Panc1 (cell line): Measurements from ENCODE around the gene CLK4. TPM values are rescaled to one million over a fixed set of nuclear protein-coding genes. Genes with fewer than 3 reads are reported as not detected.

Experiments
- ATAC-seq: fragments of 200-7000 bp; cut with Tn5 transposase; 2 replicates; pipeline ENCODE4 v1.9.1; 2020; ENCODE audit warnings: mild to moderate bottlenecking, moderate library complexity
- BruUV-seq: library from RNA; stranded (reverse); fragments of 400-500 nt; replicated peaks from 2 replicates; lab custom pipeline; 2021; lab: Mats Ljungman, UMichigan
- CTCF ChIA-PET: fragments of 300-600 bp; sonication (Branson Sonifier 250); formaldehyde crosslinking; loops from one replicate; lab custom pipeline; 2022; ENCODE audit warnings: antibody characterized with exemption; lab: Charles Lee
- POLR2A ChIA-PET: fragments of 300-600 bp; sonication (Branson Sonifier 250); formaldehyde crosslinking; loops from one replicate; lab custom pipeline; 2022; ENCODE audit warnings: antibody characterized with exemption; lab: Charles Lee
- DNase-seq: peaks from one replicate; pipeline ENCODE4 v3.0.0-alpha.2; 2010; ENCODE audit warnings: low read depth, low spot score
- H3K27ac ChIP-seq: 2 replicates; pipeline ENCODE4 v1.5.1; 2011; ENCODE audit warnings: mild to moderate bottlenecking, low read length, inconsistent platforms
- H3K27me3 ChIP-seq: fragments of 200-500 bp; sonication (Bioruptor generic); 2 replicates; pipeline ENCODE4 v1.6.0; 2014; ENCODE audit warnings: low read length, inconsistent platforms; ENCODE audit not compliant: control insufficient read depth, insufficient read depth
- H3K36me3 ChIP-seq: fragments of 200-500 bp; sonication (Bioruptor generic); 2 replicates; pipeline ENCODE4 v1.5.1; 2014; ENCODE audit warnings: inconsistent platforms, mild to moderate bottlenecking, low read length, moderate library complexity; ENCODE audit not compliant: control insufficient read depth, insufficient read depth
- H3K4me1 ChIP-seq: 2 replicates; pipeline ENCODE4 v1.5.1; 2011; ENCODE audit warnings: inconsistent platforms, mild to moderate bottlenecking, low read length, moderate library complexity; ENCODE audit not compliant: control insufficient read depth, insufficient read depth
- H3K4me3 ChIP-seq, 2 experiments: 2 replicates each; pipeline ENCODE4 v1.5.1; 2011 to 2012; ENCODE audit warnings: low read depth in 2 of 2, low read length in 2 of 2, mild to moderate bottlenecking in 2 of 2, inconsistent platforms in 1 of 2, moderate library complexity in 1 of 2
- H3K9me3 ChIP-seq: fragments of 200-500 bp; sonication (Bioruptor generic); 2 replicates; pipeline ENCODE4 v1.5.1; 2014; ENCODE audit warnings: low read depth, mild to moderate bottlenecking, inconsistent platforms, low read length, moderate library complexity; ENCODE audit not compliant: control insufficient read depth, insufficient read depth
- CTCF ChIP-seq: fragments of 450-650 bp; IDR thresholded peaks from 2 replicates; pipeline ENCODE4 v1.5.1; 2017; ENCODE audit warnings: mild to moderate bottlenecking
- POLR2AphosphoS5 ChIP-seq: IDR thresholded peaks from 2 replicates; pipeline ENCODE4 v1.6.1; 2012; ENCODE audit warnings: mild to moderate bottlenecking, low read depth, low read length, moderate library complexity
- REST ChIP-seq, 2 experiments: IDR thresholded peaks; 2 replicates each; pipeline ENCODE4 v1.6.1; 2011 to 2012; ENCODE audit warnings: low read depth in 2 of 2, control low read depth in 1 of 2, low read length in 1 of 2, mild to moderate bottlenecking in 1 of 2, moderate library complexity in 1 of 2; ENCODE audit not compliant: insufficient read depth in 1 of 2
- SIN3A ChIP-seq: IDR thresholded peaks from 2 replicates; pipeline ENCODE4 v1.6.1; 2012; ENCODE audit warnings: low read depth, mild to moderate bottlenecking, low read length, moderate library complexity, borderline replicate concordance; ENCODE audit not compliant: insufficient read depth
- TCF7L2 ChIP-seq: IDR thresholded peaks from 2 replicates; pipeline ENCODE4 v1.6.1; 2011; ENCODE audit warnings: mild to moderate bottlenecking, low read depth, low read length, inconsistent platforms
- in situ Hi-C: cut with HindIII; loops from 2 replicates; pipeline ENCODE4 v1.10.0; 2016; ENCODE audit warnings: low sequenced_read_pairs, low pct_unique_long_range_greater_than_20kb
- intact Hi-C: fragments of 100-400 bp; cut with micrococcal nuclease; formaldehyde crosslinking; loops from one replicate; pipeline ENCODE4 v1.10.0; 2022; ENCODE audit not compliant: unreplicated experiment
- total RNA-seq: library from RNA; stranded (reverse); gene quantifications from one replicate; pipeline ENCODE4 v1.2.1, GENCODE V29; 2021; ENCODE audit not compliant: unreplicated experiment

The CLK4 gene
- total RNA-seq, 1 experiment from 2014 or later = 23.4 TPM

- Histone ChIP-seq H3K9me3 (no peaks in the 10 kb centered on the region), H3K4me3 (no peak overlapping the region), H3K27me3 (peaks cover 7% of the 10 kb centered on the region), H3K36me3 (no peaks in the 10 kb centered on the region), H3K27ac (no peak overlapping the region), H3K4me1 (no peaks in the 10 kb centered on the region)
- BruUV-seq = no TSS peak
- ChIA-PET POLR2A (no interaction called here), CTCF (interaction anchor here (0.6 kb wide), 1 partner anchor 281 kb away, joined by 4 read pairs; no protein-coding TSS in a partner anchor)
- ATAC-seq (no peak), DNase-seq (no peak)
- TF ChIP-seq POLR2AphosphoS5 (no peak), SIN3A (no peak), REST (IDR thresholded peaks at IDR 0.05; ENCODE audit: insufficient read depth in 1 of 2, low read depth in 2 of 2, low read length in 1 of 2) (no peak), CTCF (no peak), TCF7L2 (no peak)
- intact Hi-C loops = no loop called here
- in situ Hi-C loops = no loop called here
These were observed 43.6 kb downstream of the CLK4 start for GRCh38 chr5:178583279-178583678.

GRCh38 chr5:178582291-178582690 lies 44.6 kb downstream of the CLK4 start:
- Histone ChIP-seq H3K4me3 (no peak overlapping the region), H3K36me3 (no peaks in the 10 kb centered on the region), H3K27ac (no peak overlapping the region), H3K9me3 (no peaks in the 10 kb centered on the region), H3K27me3 (peaks cover 6% of the 10 kb centered on the region), H3K4me1 (no peaks in the 10 kb centered on the region)
- no peak for TF ChIP-seq TCF7L2
- TF ChIP-seq POLR2AphosphoS5 = no peak
- no peak for TF ChIP-seq SIN3A
- in situ Hi-C loops = no loop called here
- no TSS peak for BruUV-seq
- no peak for ATAC-seq
- POLR2A ChIA-PET = interaction anchor here (0.7 kb wide), 1 partner anchor 107 kb away, joined by 6 read pairs; no protein-coding TSS in a partner anchor
- no peak for DNase-seq
- intact Hi-C loops = no loop called here
- CTCF ChIA-PET = no interaction called here

GRCh38 chr5:178581621-178582020 lies 45.2 kb downstream of the CLK4 start:
- POLR2A ChIA-PET = interaction anchor here (0.7 kb wide), 1 partner anchor 106 kb away, joined by 6 read pairs; no protein-coding TSS in a partner anchor
- DNase-seq (no peak), ATAC-seq (no peak)
- TF ChIP-seq SIN3A (no peak), POLR2AphosphoS5 (no peak), REST (IDR thresholded peaks at IDR 0.05; ENCODE audit: insufficient read depth in 1 of 2, low read depth in 2 of 2, low read length in 1 of 2) (no peak), CTCF (no peak), TCF7L2 (no peak)
- peaks cover 3% of the 10 kb centered on the region for H3K27me3 ChIP-seq
- H3K27ac ChIP-seq = no peak overlapping the region
- BruUV-seq = no TSS peak
- CTCF ChIA-PET = no interaction called here
- in situ Hi-C loops (no loop called here), intact Hi-C loops (no loop called here)
- no peaks in the 10 kb centered on the region for H3K4me1 ChIP-seq
- H3K9me3 ChIP-seq = no peaks in the 10 kb centered on the region
- H3K36me3 ChIP-seq = no peaks in the 10 kb centered on the region
- H3K4me3 ChIP-seq = no peak overlapping the region
